Neural cell (in vitro differentiated cells): ENCODE results near the gene MCC. TPM values are rescaled to one million over a fixed set of nuclear protein-coding genes. Genes with fewer than 3 reads are reported as not detected.

Experiments
- H2AFZ ChIP-seq: fragments of 200-600, 300-800 bp; sonication (generic), shearing (Covaris generic); 2 replicates; pipeline ENCODE4 v1.6.0; 2014; ENCODE audit warnings: low read depth, mild to moderate bottlenecking, antibody characterized with exemption, low read length, moderate library complexity
- H3F3A ChIP-seq: fragments of 200-600 bp; shearing (Covaris generic); 2 replicates; pipeline ENCODE4 v1.6.1; 2016; ENCODE audit warnings: mild to moderate bottlenecking, moderate library complexity, mixed read lengths, antibody characterized with exemption, low read length; ENCODE audit not compliant: insufficient read depth, poor library complexity, severe bottlenecking
- H3K27ac ChIP-seq: fragments of 200-600, 300-800 bp; sonication (generic), shearing (Covaris generic); 2 replicates; pipeline ENCODE4 v1.5.1; 2014; ENCODE audit warnings: mild to moderate bottlenecking, low read length, moderate library complexity
- H3K27me3 ChIP-seq: fragments of 300-800, 200-600 bp; sonication (generic), shearing (Covaris generic); 2 replicates; pipeline ENCODE4 v1.6.0; 2014; ENCODE audit warnings: mild to moderate bottlenecking, low read depth, low read length, moderate library complexity; ENCODE audit not compliant: insufficient read depth
- H3K36me3 ChIP-seq: fragments of 300-800, 200-600 bp; sonication (generic), shearing (Covaris generic); 2 replicates; pipeline ENCODE4 v1.5.1; 2014; ENCODE audit warnings: mild to moderate bottlenecking, antibody characterized with exemption, low read length, moderate library complexity; ENCODE audit not compliant: insufficient read depth
- H3K4me2 ChIP-seq: fragments of 300-800, 200-600 bp; sonication (generic), shearing (Covaris generic); 2 replicates; pipeline ENCODE4 v1.6.0; 2014; ENCODE audit warnings: mild to moderate bottlenecking, low read length
- H3K4me3 ChIP-seq: fragments of 300-800, 200-600 bp; sonication (generic), shearing (Covaris generic); 2 replicates; pipeline ENCODE4 v1.5.1; 2014; ENCODE audit warnings: mild to moderate bottlenecking, low read length, moderate library complexity
- H3K79me2 ChIP-seq: fragments of 200-600 bp; shearing (Covaris generic); replicated peaks from 2 replicates; pipeline ENCODE4 v1.6.0; 2014; ENCODE audit warnings: mild to moderate bottlenecking, low read length, moderate library complexity; ENCODE audit not compliant: insufficient read depth
- H3K9ac ChIP-seq: fragments of 300-800, 200-600 bp; sonication (generic), shearing (Covaris generic); 2 replicates; pipeline ENCODE4 v1.6.1; 2016; ENCODE audit warnings: mild to moderate bottlenecking, low read length, mixed read lengths
- H3K9me2 ChIP-seq: fragments of 200-600 bp; shearing (Covaris generic); 2 replicates; pipeline ENCODE4 v1.6.1; 2016; ENCODE audit warnings: mild to moderate bottlenecking, low read length, mixed read lengths; ENCODE audit not compliant: insufficient read depth
- H3K9me3 ChIP-seq: fragments of 200-600, 300-800 bp; sonication (generic), shearing (Covaris generic); 2 replicates; pipeline ENCODE4 v1.6.1; 2016; ENCODE audit warnings: mild to moderate bottlenecking, mixed run types, low read length, moderate library complexity, mixed read lengths
- H4K20me1 ChIP-seq: fragments of 200-600 bp; shearing (Covaris generic); 2 replicates; pipeline ENCODE4 v1.6.1; 2016; ENCODE audit warnings: mild to moderate bottlenecking, mixed run types; ENCODE audit not compliant: insufficient read depth
- CTCF ChIP-seq: fragments of 450-650 bp; IDR thresholded peaks from 2 replicates; pipeline ENCODE4 v1.5.1; 2014; ENCODE audit warnings: antibody characterized with exemption, mild to moderate bottlenecking, moderate library complexity; ENCODE audit not compliant: poor library complexity, severe bottlenecking
- EP300 ChIP-seq: fragments of 450-650 bp; conservative IDR thresholded peaks from 2 replicates; pipeline ENCODE4 v1.6.1; 2014; ENCODE audit warnings: antibody characterized with exemption, mild to moderate bottlenecking, moderate library complexity; ENCODE audit not compliant: poor library complexity, severe bottlenecking
- EZH2 ChIP-seq: fragments of 200-600, 300-800 bp; shearing (Covaris generic), sonication (generic); IDR thresholded peaks from 2 replicates; pipeline ENCODE4 v1.6.1; 2014; ENCODE audit warnings: antibody characterized with exemption, low read length, borderline replicate concordance, mild to moderate bottlenecking; ENCODE audit not compliant: insufficient read depth, poor library complexity, severe bottlenecking
- MXI1 ChIP-seq: fragments of 450-650 bp; conservative IDR thresholded peaks from 2 replicates; pipeline ENCODE4 v1.6.1; 2014; ENCODE audit warnings: antibody characterized with exemption, mild to moderate bottlenecking; ENCODE audit not compliant: poor library complexity, severe bottlenecking
- POLR2AphosphoS5 ChIP-seq: IDR thresholded peaks from 2 replicates; pipeline ENCODE4 v1.6.1; 2012
- RAD21 ChIP-seq: fragments of 450-650 bp; conservative IDR thresholded peaks from 2 replicates; pipeline ENCODE4 v1.6.1; 2014; ENCODE audit warnings: antibody characterized with exemption, mild to moderate bottlenecking, moderate library complexity
- REST ChIP-seq: IDR thresholded peaks from 2 replicates; pipeline ENCODE4 v1.6.1; 2012; ENCODE audit warnings: borderline replicate concordance
- SMC3 ChIP-seq: fragments of 450-650 bp; conservative IDR thresholded peaks from 2 replicates; pipeline ENCODE4 v1.6.1; 2014; ENCODE audit warnings: antibody characterized with exemption, mild to moderate bottlenecking, moderate library complexity; ENCODE audit not compliant: poor library complexity
- TAF1 ChIP-seq: IDR thresholded peaks from 2 replicates; pipeline ENCODE4 v1.6.1; 2012; ENCODE audit warnings: low read depth
- polyA plus RNA-seq: library from polyadenylated mRNA; depleted of rRNA; stranded (reverse); fragments of >200 nt; gene quantifications from 2 replicates; pipeline ENCODE4 v1.2.3, GENCODE V29; 2014

MCC gene
- polyA plus RNA-seq, 1 donor from 2014 or later = 2.2 TPM

- H3K27ac ChIP-seq = no peak overlapping the region
- H3K79me2 ChIP-seq = no peaks in the 10 kb centered on the region
- no peaks in the 10 kb centered on the region for H4K20me1 ChIP-seq
- H3K9me3 ChIP-seq = no peaks in the 10 kb centered on the region
- H3K4me2 ChIP-seq = no peak overlapping the region
- H3K9ac ChIP-seq = no peak overlapping the region
- H2AFZ ChIP-seq = no peak overlapping the region
- no peaks in the 10 kb centered on the region for H3K36me3 ChIP-seq
- H3K4me3 ChIP-seq = no peak overlapping the region
- H3K27me3 ChIP-seq = no peaks in the 10 kb centered on the region
- TF ChIP-seq TAF1 = no peak
- TF ChIP-seq RAD21 = no peak
- TF ChIP-seq SMC3 = no peak
- TF ChIP-seq MXI1 = no peak
- no peak for TF ChIP-seq POLR2AphosphoS5
- TF ChIP-seq EP300 = no peak
- no peak for TF ChIP-seq REST
- TF ChIP-seq CTCF = no peak
- no peak for TF ChIP-seq EZH2
- H3K9me2 ChIP-seq = no peaks in the 10 kb centered on the region
- H3F3A ChIP-seq = no peaks in the 10 kb centered on the region
These were observed 218.2 kb downstream of the MCC start for GRCh38 chr5:113270086-113270485.

DNA sequence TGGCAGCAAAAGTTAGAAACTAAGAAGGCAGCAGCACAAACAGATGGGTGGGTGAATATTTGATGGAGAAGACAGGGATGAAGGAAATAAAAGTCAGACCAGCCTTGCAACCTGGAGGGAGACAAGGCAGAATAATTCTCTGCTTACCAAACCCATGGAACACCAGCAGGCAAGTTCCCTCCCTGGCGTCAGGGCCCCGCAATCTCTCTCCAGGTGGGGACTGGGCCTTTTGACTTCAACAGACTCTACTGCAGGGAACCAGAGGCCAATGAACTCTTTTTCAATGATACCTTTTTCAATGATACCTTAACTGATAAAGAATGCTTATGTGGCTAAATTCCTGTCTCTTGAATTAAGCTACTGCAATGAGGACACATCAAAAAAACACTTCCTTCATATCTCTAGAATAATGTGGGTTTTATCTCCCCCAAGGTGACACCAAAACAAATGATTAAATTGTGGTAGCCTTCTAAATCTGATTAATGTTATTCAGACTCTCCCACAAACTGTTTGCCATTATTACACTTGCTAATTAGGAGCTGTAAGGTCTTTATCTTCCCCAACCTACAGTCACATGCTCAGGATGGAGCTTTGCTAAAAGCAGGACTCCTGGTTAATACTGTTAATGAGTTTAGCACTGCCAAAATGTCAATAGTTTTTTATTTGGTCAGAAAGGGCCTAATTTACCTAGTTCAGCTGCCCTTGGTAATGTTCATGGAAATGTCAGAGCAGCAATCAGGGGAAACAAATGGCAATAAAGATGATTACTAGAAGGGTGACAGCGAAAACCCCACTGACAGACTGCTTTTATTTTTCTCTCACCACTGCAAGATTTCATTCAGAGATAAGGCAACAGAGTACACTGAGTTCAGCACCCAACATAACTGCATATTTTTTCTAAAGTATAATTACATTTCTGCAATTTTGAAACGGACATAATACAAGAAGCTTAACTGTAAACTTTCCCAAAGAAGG is 218.9 kb downstream of the MCC start:
- H3K27me3 ChIP-seq = no peaks in the 10 kb centered on the region
- no peak overlapping the region for H3K4me2 ChIP-seq
- no peaks in the 10 kb centered on the region for H3K36me3 ChIP-seq
- H3K79me2 ChIP-seq = no peaks in the 10 kb centered on the region
- H3K9me2 ChIP-seq = no peaks in the 10 kb centered on the region
- H3K27ac ChIP-seq = no peak overlapping the region
- no peak overlapping the region for H3K4me3 ChIP-seq
- no peaks in the 10 kb centered on the region for H3F3A ChIP-seq
- no peaks in the 10 kb centered on the region for H4K20me1 ChIP-seq
- H3K9me3 ChIP-seq = no peaks in the 10 kb centered on the region
- H2AFZ ChIP-seq = no peak overlapping the region
- H3K9ac ChIP-seq = no peak overlapping the region
- TF ChIP-seq MXI1 (no peak), SMC3 (no peak), EZH2 (no peak), EP300 (no peak), RAD21 (no peak), POLR2AphosphoS5 (no peak), REST (no peak), CTCF (no peak), TAF1 (no peak)
